HG03457 (cell line): ENCODE data around the gene HADHB.
"Not testable (repeated sequence)": the region's sequence is repeated elsewhere in the genome, so short reads cannot be mapped to it uniquely, and the experiment has no call there.

Experiments
- ATAC-seq: cut with Tn5 transposase; IDR thresholded peaks from one replicate; pipeline ENCODE4 v1.9.1; 2021; ENCODE audit warnings: moderate number of reproducible peaks; ENCODE audit not compliant: unreplicated experiment

Gene HADHB

GRCh38 chr2:26290001-26290400 is 45.3 kb downstream of the HADHB start:
- no peak for ATAC-seq

DNA sequence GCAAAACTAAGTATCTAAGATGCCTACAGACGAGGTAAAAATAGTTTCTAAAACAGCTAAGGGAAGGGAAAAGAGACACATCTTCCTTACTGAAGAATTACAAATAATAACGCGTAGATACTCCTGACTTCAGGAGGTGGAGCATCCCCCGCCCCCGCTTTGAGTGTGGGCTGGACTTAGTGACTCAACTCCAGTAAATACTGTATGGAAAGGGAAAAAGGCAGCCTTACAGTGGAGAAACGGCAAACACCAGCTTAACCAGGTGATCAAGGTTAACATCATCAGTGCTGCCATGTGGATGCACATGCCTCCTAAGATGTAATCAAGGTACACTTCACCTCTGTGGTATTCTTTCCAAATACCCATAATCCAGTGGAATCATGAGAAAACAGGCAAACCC is 47.9 kb downstream of the HADHB start:
- ATAC-seq, result no peak

DNA sequence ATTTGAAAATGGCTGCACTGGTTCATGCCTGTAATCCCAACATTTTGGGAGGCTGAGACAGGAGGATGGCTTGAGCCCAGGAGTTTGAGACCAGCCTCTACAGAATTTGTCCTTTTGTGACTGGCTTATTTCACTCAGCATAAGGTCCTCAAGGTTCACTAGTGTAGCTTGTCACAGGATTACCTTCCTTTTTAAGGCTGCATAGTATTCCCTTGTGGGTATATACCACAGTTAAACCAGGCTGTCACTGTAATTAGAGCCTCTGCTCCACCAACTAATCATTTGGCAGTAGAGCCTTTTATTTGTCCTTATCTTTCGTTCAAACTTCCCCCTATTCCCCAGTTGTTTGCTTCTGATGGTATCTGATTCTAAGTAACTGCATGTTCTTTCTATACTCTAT is 50.8 kb downstream of the HADHB start:
- ATAC-seq, result no peak

DNA sequence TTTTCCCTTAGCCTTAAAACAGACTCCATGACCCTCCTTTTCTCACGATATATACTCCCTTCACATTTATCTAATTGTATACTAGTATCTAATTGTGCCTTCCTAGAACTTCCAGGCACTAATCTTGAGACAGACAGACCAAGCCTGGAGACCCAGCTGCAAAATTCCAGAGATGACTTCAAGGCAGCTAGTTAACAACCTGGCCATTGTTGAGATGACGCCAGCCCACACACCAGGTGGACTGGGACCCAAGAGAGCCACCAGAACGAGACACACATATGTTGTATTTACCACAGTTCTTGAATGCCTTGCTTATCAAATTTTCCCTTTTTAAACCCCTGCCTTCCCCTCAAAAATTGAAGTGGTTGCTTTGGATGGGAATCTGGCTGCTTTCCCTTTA is 52.3 kb downstream of the HADHB start:
- ATAC-seq, result no peak

DNA sequence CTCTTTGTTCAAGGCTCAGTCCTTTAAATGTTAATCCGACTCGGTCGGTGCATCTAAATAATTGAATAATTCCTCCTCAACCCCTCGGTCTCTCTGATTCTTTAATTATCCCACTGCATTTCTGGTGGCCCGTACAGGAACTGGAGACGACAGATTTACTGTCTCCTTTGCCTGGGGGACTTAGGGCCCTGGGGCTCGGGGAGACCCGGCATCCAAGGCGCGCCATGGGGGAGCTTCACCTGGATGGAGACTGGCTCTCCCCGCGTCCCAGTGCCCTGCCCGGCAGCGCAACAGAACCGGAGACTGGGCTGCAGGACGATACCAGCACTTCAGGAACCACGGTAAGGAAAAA is 53.5 kb downstream of the HADHB start:
- ATAC-seq, result no peak

- ATAC-seq, result no peak
Measured at GRCh38 chr2:26298638-26299393, 54.1 kb downstream of the HADHB start.

DNA sequence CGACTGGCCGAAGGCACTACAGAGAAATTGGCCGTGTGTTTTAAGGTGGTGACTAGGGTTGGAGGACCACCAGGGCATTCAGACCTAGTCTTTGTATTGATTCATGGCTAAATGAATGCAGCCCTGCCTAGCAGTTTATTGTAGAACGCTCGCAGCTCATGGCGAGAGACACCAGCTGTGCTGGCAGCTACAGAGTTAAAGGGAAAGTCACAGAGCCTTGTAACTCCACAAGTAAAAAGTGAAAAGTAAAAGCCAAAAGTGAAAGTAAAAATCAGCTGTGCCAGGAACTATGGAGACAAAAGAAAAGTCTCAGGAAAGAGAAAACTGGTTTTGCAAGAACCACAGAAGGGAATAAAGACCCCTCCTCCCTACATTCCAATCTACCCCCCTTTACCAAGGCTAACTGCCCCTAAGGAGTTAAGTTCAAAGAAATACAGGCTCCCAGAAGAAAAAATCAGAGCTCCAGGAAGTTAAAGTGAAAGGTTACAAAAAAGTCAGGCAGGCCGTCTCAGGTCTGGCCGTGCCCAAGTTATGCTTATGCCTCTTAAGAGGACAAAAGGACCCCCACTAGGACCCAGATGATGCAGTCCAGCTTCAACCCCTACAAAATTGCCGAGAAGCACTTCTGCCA is 54.8 kb downstream of the HADHB start:
- no peak for ATAC-seq

DNA sequence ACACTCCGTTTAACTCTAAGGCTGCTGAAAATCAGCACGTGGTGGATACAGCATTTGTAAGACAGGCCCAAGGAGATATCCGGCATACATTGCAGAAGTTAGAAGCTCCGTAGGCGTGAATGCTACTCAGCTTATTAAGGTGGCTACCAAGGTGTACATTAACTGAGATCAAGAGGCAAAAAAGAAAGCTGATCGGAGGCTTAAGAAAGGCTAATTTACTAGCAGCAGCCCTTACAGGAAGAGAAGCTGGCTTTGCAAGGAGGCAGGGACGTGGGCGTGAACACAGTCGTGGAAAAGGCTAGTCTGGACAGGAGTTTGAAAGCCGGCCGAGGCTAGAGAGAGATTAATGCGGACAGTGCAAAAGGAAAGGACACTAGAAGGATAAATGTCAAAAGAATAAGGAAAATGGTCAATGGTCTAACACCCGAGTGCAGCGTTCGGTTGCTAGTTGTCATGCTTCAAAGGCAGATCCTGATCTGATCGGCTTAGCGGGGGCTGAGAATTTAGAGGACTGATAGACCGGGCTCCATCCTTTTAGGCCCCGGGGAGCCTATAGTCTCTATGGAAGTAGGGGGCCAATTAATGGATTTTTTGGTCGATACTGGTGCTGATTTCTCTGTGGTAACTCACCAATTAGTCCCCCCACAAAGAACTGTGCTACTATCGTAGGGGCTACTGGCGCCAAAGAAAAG is 55.6 kb downstream of the HADHB start:
- ATAC-seq, result no peak

- no peak for ATAC-seq
Measured at GRCh38 chr2:26302846-26303245, 58.1 kb downstream of the HADHB start.

- not testable (repeated sequence) for ATAC-seq
Measured at GRCh38 chr2:26305094-26305493, 60.4 kb downstream of the HADHB start.

GRCh38 chr2:26305540-26305939 is 60.8 kb downstream of the HADHB start:
- ATAC-seq, result no peak

DNA sequence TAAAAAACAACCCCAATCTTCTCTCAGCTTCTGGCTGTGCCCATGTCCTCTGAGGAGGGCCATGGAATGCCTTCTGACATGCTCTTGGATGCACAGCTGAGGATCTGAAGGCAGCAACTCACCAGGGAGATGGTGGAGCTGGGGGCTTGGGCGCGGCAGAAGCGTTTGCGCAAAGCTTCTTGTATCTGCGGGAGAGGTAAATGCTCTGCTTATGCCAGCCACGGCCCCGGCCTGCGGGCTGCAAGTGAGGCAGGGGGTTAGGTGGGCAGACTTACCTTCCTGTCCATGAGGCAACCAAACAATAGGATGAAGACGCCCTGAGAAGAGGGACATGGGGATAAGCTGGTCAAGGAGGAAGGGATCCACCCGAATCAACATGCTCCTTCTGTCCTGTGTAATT is 65.2 kb downstream of the HADHB start:
- no peak for ATAC-seq

DNA sequence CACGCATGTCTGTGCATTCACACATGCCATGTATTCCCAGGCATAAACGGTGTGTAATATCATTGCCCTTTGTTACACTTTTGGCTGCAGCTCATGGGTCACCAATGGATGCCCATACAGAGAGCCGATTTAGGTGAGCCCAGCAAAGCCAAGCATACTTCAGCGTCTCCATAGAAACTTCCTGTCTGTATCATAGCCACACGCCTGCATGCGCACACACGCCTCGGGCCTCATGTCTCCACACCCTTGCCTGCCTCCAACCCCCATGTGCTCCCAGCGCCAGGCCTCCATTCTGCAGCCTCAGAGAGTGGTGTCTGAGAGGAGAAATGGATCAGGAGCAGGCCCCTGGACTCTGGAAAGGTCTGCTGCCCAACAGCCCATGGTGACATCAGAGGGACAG is 67.7 kb downstream of the HADHB start:
- no peak for ATAC-seq

DNA sequence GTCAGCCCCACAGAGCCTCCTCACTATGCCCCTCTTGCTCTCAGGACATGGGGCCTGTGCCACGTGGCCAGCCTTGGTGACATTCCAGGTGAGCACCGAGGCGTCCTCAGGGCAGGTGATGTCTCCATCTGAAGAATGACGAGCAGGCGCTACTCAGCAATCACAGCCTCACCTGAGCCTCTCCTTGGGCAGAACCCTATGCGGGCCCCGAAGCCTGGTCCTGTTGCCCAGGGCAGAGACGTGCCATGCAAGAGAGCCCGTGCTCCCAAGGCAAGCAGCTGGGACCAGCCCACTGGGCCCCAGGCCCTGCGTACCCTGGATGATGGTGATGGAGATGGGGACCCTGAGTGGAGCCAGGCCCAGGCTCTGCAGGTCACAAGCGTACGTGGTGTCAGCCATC is 68.7 kb downstream of the HADHB start:
- ATAC-seq, result no peak

GRCh38 chr2:26314243-26314642 is 69.5 kb downstream of the HADHB start:
- ATAC-seq, result no peak

DNA sequence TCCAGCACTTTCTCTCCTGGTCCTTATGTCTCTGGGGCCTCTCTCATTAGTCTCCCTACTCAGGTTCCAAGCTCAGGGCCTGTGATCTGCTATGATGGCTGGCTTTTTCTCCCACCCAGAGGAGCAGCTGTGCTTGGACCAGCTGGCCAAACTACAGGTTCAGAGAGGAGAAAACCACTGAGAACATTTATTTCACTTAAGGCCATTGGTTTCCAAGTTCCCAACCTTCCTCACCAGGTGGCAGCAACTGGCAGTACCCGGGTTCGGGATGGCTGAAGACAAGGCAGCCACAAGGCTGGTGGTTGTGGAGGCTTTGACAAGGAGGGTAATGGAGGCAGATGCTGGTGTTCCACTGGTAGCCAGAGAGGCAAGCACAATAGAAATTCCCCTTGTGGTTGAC is 71.3 kb downstream of the HADHB start:
- ATAC-seq, result no peak

GRCh38 chr2:26316845-26317244 is 72.1 kb downstream of the HADHB start:
- ATAC-seq, result no peak

DNA sequence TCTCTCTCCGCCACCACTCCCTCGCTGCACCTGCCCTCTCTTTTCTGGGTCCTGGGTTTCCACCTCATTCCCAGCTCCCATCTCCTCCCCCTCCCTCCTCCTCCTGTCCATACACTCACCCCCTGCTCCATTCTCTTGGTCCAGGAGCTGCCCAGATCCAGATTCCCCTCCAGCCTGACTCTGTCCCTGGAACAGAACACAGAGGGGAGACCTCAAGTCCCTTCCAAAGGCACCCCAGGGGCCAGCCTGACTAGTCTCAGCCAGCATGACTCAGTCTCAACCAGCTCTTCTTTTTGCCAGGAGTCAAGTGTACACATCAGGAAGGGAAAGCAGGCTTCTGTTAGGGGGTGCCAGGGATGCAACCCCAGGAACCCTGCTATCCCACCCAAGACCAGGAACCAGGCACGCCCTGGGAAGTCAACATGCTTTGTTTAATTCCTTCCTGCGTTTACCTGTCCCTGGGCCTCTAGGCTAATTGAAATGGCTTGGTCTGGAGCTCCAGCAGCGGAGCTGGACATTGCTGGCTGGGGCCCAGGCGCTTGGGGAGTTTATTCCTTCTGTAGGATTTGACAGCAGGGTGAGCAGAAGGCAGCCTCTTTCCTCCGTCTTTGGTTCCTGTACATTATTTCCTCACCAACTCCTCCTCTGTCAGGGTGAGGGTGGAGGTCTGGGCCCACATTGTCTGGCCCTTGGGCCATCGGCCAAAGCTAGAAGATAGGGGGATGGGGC is 72.8 kb downstream of the HADHB start:
- no peak for ATAC-seq

- no peak for ATAC-seq
Measured at GRCh38 chr2:26318950-26319349, 74.2 kb downstream of the HADHB start.

DNA sequence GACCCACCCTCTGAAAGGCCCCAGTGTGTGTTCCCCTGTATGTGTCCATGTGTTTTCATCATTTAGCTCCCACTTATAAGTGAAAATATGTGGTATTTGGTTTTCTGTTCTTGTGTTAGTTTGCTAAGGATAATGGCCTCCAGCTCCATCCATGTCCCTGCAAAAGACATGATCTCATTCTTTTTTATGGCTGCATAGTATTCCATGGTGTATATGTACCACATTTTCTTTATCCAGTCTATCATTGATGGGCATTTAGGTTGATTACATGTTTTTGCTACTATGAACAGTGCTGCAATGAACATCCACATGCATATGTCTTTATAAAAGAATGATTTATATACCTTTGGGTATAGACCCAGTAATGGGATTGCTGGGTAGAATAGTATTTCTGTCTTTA is 79.7 kb downstream of the HADHB start:
- ATAC-seq, result not testable (repeated sequence)

GRCh38 chr2:26324903-26325302 is 80.2 kb downstream of the HADHB start:
- ATAC-seq, result no peak

GRCh38 chr2:26325851-26326250 is 81.1 kb downstream of the HADHB start:
- ATAC-seq, result no peak
